ENCODE measurements around the gene SLFNL1.

SLFNL1 gene

DNA sequence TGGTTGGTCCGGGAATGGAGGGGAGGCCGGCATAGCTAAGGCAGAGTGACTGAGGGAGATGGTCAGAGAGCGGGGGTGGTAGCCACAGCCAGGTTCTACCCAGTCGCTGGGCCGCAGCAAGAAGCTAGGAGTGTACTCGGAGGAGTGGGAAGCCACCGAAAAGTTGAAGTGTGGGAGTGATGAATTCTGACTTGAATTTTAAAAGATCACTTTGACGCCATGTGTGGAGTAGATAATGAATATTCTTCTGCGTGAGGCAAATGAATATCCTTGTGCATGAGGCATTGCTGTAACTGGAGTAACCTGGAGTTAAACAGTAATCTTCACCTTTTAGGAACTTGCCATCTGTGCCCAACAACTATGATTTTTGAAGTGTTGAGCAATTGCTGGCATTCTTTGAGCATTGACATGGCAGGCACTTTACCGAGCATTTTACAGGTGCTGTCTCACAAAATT is 35.2 kb downstream of the SLFNL1 start:
- DNase-seq (ENCODE audit: low spot score): no peak

DNA sequence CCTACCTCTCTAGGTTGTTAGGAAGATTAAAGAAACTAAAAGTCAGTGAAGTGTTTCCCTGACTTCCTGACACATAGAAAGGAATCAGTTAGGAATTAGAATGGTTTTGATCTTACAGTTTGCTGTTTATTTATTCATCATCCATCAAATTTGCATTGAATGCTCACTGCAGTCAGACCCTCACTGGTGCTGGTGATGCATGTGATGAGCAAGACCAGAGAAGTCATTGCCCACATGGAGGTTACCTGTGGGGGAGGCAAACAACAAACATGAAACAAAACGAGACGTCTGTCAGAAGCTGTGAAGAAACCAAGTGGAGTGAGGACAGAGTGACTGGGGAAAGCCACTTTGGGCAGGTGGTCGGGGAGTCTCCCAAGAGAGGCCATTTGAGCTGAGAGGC is 35.6 kb downstream of the SLFNL1 start:
- no peak for DNase-seq (ENCODE audit: low spot score)

DNA sequence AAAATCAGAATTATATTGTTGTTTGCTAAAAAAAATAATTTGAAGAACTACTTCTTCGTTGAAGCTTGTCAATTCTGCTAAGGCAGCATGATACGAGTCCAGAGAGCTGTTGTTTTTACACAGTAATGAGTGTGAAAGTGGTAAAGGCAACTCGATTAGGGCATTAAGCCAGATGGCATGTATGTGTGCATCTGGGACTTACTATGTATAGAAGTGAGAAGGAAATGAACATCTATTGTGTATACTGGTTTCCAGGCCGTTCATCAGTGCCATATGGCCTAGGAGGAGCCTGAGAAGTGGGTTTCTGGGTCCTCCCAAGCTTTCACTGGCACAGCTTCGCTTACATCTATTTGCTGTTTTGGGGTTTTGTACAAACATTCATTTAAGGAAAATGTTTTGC is 36.4 kb downstream of the SLFNL1 start:
- DNase-seq (ENCODE audit: low spot score): no peak

DNA sequence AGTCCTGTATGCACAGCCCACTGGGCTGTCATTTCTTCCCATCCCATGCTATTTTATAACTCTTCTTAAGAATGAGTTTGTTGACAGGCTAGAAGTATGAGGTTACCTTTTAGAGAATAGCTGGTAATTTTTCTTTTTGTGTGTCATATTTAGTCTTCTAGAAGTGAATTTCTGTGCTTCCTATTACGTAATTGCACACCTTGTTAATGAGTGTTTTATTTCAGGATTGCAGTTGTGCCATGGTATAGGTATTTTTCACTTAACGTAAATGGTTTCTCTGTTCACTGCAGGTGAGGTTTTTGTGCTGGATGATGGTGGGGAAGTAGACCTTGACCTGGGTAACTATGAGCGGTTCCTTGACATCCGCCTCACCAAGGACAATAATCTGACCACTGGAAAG is 37.0 kb downstream of the SLFNL1 start:
- DNase-seq (ENCODE audit: low spot score): no peak

DNA sequence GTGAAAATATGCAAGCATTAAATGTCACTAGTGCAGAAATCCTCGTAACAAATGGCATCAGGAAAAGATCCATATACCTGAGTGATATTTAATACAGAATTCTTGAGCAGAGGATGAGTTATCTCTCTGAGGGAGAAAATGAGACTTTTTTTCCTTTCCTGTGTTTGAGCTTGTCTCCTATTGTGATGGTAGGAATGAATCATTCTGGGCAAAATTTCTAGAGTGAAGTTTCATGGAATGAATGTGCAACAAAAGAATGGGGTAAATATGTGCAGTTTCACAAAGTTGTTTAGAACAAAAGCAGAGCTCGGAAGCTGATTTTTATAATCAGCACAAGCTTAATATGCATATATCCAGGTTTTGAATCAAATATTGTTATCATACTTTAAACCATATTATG is 37.5 kb downstream of the SLFNL1 start:
- no peak for DNase-seq (ENCODE audit: low spot score)

DNA sequence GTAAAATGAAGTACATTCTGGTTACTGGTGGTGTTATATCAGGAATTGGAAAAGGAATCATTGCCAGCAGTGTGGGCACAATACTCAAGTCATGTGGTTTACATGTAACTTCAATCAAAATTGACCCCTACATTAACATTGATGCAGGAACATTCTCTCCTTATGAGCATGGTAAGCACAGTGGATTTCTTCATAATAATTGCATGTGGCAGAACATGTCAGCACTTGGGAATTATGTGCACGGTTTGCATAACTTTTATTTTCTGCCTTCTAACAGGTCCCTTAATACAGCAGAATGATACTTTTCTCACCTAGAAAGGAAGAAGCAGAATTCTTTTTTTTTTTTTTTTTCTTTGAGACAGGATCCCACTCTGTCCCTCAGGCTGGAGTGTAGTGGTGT is 38.2 kb downstream of the SLFNL1 start:
- no peak for DNase-seq (ENCODE audit: low spot score)

DNA sequence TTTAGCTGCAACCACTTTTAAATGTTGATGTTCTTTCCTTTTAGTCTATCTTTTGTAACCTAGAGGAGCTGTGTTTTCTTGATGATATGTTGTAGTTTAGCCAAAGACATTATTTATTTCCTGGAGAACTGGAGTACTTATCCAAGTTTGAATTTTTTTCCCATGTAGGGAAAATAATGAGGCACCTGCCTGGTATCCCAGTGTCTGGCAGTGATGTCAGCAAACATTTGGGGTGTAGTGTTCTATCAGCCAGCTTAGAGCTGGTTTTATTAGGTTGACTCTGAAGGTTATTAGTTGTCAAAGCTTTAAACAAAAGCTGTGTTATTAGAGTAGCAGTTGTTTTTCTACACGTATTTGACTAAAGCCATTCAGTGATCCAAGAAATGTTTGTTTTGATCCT is 38.8 kb downstream of the SLFNL1 start:
- DNase-seq (ENCODE audit: low spot score): no peak

DNA sequence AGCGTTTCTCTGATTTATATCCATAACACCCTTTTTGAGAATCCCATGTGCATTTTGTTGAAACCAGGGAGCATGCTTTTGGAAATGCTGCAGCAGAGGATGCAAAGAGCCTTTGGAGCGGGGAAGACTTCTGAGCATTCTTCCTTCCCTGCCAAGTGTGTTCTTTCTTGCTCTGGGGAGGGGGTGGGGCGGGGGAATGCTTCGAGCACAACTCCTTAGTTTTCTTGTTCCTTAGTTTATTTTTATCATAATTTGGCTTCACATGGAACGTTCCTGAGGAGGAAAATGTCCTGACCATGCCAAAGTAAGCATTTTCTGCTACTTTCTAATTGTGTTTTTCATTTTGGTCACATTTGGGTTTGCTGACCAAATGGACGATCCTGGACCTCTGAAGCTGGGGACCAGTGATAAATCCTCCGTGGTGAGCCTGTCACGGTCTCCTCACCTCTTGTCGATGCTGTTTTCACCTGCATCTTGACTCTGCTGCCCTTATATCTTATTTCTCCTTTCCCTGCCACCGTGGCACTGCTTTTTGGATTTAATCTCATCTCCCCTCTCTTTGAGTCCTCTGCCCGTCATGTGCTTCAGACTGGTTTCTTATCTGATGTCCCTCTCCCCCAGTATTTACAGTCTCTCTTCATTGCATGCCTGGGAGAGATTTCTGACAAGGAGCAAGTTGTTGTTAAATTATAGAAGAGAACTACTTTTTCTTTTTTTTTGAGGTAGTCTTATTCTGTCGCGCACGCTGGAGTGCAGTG is 39.7 kb downstream of the SLFNL1 start:
- no peak for DNase-seq (ENCODE audit: low spot score)

DNA sequence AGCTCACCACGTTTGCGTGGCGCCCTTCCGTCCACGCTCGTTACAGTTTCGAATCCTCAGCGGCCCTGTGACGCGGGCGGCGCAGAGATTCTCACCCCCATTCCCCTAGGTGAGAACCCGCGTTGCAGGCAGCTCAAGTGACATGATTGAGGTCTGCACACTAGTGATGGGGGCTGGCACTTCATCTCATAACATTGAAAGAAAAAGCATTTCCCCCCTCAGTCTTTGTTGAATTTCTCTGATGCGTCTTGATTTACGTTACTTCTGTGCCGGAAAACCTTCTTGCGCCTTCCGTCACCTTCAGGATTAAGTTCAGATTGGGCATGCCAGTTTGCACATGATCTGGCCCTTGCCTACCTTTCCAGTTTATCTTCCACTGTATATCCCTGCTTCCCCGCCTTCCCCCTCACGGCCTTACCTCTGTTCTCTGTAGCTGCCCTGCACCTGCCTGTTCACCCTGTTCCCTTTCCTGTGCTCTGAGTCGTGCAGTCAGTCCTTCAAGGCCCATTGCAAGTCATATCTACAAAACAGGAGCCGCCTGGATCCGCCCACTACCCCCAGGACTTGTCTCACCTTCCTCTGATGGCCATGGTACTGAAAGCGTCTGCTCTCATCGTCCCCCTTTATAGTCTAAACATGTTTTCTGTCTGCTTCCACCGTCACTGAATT is 40.9 kb downstream of the SLFNL1 start:
- peak; percentile 52 for DNase-seq (ENCODE audit: low spot score)

DNA sequence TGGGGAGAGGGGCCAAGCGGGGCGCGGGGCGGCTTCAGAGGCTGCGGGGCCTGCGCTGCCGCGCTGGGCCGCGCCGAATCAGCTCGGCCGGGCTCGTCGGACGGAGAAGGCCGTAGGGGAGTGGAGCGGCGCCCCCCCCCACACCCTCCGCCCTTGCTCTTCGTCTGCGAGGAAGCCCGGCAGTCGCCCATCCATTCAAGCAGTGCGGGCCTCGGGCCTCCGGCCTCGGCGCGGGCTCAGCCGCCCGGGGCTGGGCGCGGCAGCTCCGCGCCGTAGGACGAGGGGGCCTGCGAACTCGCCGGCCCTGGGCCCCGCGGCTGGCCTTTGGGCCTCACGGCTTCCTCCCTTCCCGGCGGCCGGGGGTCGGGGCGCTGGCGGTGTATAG is 41.5 kb downstream of the SLFNL1 start:
- no peak for DNase-seq (ENCODE audit: low spot score)

DNA sequence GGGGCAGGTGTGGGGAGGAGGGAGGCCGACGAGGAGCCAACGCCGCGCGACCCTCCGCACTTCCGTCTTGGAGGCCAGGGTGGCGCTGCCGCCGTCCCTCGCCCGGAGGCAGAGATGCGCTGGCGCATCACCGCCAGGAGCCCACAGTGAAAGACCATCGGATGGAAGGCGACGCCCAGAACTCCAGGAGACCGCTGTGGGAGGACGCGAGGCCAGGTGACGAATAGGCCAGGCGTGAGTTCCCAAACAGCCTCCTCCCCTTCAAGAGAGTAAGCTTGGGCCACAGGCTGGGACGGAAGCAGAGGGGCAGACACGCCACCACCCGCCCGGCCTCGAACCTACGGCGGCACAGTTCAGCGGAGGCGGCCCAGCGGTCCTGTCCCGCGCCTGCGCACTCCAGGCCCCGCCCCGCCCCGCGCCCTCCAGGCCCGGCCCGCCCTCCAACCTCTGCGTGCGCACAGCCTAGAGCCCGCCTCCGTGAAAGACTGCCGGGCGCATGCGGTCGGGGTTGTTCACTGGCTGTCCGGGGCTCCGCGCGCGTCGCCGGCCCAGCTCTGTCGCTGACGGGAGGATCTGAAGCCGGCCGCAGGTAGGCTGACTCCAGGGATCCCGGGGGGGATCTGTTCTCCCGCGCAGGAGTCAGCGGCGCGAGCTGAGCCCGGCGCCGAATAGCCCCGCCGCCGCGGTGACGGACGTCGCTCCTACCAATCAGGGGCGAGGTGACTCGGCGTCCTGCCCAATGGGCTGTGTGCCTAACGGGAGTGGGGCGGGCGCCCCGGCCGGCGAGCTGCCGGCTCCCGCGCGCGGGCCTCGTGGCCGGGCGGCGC is 42.1 kb downstream of the SLFNL1 start, which contains the start of gene CTPS1:
Gene CTPS1 (plus strand): TSS at position 456 of the 827 bp plus-strand sequence. CDS start 3,595 bp downstream, outside the sequence.
- DNase-seq (ENCODE audit: low spot score): peak; percentile 98

DNA sequence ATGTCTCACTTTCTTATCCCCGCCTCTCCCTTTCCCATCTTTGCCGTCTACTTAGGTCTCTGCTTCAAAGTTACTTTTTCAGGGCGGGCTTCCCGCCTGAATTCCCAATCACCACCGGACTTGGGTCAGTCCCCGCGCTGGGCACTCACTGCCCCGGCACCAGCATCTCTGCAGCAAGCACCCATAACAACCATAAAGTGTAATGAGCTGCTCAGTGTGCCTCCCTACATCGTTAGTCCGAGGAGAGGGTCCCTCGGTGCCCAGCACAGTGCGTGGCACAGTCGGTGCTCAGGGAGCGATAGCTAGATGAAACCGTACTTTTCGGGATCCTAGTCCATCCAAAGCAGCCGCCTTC is 42.7 kb downstream of the SLFNL1 start:
- DNase-seq (ENCODE audit: low spot score): no peak

DNA sequence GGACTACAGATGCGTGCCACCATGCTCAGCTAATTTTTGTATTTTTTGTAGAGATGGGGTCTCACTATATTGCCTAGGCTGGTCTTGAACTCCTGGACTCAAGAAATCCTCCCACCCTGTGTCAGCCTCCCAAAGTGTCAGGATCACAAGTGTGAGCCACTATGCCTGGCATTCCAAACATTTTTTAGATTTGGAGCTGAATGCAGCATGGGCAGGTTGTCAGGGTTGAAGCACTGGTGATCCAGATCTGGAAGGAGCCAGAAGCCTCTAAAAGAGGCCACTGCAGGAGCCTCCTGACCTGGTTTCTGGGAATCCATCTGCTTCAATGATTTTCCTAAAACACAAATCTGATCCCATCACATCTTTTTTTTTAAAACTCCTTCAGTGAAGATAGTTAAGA is 43.8 kb downstream of the SLFNL1 start:
- DNase-seq (ENCODE audit: low spot score): no peak

DNA sequence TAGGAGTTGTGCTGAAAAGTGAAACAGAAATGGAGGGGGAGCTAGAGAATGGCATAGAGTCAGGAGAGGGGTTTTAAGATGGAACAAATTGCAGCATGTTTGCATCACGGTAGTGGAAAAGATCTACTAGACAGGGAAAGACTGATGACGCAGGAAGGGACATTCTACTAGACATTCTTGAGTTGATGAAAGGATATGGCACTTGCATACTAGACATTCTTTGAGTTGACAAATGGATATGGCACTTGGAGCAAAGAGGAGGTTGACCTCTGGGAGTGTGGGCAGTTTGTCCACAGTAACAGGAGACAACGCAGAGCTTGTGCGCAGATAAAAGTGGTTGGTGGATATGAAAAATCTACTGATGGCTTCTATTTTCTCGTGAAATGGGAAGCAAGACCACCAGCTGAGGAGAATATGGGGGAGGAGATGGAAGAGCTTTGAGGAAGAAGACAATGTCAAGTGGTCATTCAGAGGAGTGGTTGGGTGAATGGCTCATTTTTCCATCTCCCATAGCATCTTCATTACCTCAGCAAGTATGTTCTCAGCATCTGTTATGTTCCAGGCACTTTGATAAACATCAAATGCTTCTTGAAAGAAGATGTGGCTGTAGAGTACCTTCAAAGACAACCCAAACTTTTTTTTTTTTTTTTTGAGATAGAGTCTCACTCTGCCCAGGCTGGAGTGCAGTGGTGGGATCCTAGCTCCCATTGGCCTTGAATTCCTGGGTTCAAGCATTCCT is 44.4 kb downstream of the SLFNL1 start:
- no peak for DNase-seq (ENCODE audit: low spot score)

DNA sequence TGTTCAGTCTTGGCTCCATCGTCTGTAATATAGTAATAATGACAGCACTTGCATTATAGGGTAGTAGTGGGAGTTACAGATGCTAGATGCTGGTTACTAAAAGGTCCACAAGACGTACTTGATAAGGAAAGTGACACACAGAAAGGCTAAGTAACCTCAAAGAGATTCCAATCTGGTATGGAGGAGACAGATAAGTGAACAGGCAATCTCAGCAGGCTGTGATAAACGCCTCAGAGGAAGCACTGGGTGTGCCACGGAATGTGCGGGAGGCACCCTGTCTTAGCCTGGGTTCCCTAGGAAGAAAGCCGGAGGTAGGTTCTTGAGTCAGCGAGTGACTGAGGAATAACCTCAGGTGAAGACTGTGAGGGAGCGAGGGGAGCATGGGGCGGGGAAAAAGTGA is 46.6 kb downstream of the SLFNL1 start:
- no peak for DNase-seq (ENCODE audit: low spot score)

DNA sequence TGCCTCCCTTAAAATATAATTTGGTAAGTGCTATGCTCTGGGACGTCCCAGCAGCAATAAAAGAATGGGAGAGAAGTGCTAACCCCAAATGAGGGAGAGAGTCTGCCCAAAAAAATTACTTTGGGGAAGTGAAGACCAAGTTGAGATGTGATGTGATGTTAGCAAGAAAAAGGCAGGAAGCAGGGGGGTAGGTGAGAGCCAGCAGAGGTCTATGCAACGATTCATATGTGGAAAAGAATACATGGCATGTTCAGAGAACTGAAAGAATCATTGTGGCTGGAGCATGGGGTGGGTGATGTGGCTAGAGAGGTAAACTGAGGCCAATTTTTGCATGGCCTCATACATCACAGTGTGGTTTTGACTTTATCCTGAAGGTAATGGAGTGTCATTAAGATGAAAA is 47.6 kb downstream of the SLFNL1 start:
- no peak for DNase-seq (ENCODE audit: low spot score)

DNA sequence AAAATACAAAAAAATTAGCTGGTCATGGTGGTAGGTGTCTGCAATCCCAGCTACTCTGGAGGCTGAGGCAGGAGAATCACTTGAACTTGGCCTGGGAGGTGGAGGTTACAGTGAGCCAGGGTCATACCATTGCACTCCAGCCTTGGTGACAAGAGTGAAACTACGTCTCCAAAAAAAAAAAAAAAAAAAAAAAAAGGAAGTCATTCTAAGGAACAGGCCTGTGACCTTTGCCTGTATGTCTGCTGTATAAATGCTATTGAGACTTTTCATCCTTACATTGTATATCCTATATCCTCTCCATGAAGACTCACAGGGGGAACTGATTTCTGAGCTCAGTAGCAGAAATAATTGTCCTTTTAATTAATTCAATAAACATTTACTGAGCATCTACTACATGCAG is 49.6 kb downstream of the SLFNL1 start:
- DNase-seq (ENCODE audit: low spot score): no peak

DNA sequence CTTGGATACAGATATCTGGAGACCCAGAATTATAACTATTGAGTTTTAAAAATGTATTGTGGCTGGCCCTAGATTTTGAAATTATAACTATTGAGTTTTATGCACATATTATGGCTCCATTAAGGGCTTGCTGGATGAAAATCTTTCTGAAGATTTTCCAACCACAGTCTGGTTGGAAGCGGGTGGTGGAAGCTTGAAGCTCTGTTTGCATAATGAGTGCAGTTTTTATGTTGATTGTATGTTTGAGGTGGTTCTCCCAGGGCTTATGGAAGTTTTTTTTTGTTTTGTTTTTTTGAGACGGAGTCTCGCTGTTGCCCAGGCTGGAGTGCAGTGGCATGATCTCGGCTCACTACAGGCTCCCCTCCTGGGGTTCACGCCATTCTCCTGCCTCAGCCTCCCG is 52.1 kb downstream of the SLFNL1 start:
- no peak for DNase-seq (ENCODE audit: low spot score)

DNA sequence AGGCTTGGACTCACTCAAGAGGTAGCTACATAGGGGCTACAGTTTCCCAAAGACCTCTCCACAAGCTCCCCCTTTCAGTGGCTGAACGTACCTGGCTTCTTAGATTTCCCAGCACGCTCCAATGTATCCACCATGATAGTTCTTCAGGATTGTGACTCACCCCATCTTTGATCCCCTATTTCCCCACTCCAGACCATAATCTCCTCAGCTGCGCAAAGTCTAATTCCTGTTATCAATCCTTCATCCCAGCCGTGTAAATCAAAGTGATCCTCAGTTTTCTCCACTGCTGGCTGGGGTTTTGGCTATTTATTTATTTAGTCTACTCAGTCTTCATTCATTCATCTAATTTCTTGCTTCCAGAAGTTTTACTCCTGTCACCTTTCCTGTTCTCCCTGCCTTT is 55.1 kb downstream of the SLFNL1 start:
- DNase-seq (ENCODE audit: low spot score): no peak
